HepG2 (cell line): Measurements from ENCODE around the gene CIB1. TPM values are rescaled to one million over a fixed set of nuclear protein-coding genes. Genes with fewer than 3 reads are reported as not detected.
A peak's percentile ranks its signal among the peaks of the same experiment; 100 is the strongest.

ENCODE experiments used
- IKZF4 ChIP-seq: sonication (generic); formaldehyde crosslinking; IDR thresholded peaks from 2 replicates; pipeline ENCODE4 v1.5.1; 2020; ENCODE audit warnings: borderline replicate concordance, mild to moderate bottlenecking, low read depth, missing genetic modification reagents; ENCODE audit errors: not compliant biosample characterization
- MYC ChIP-seq: sonication (generic); formaldehyde crosslinking; IDR thresholded peaks from 2 replicates; pipeline ENCODE4 v1.9.0; 2021; ENCODE audit warnings: missing genetic modification reagents, borderline replicate concordance
- SOX13 ChIP-seq, 3 experiments: fragments of 450-650 bp in 1 of 3; sonication (generic) in 1 of 3; formaldehyde crosslinking in 1 of 3; IDR thresholded peaks in 2 of 3; conservative IDR thresholded peaks in 1 of 3; 2 replicates each; pipeline versions ENCODE4 v1.5.0 to v1.6.1; 2016 to 2020; ENCODE audit warnings: antibody characterized with exemption in 1 of 3, mild to moderate bottlenecking in 1 of 3, missing compliant biosample characterization in 1 of 3, missing genetic modification reagents in 1 of 3, moderate library complexity in 1 of 3
- ZBTB39 ChIP-seq: sonication (generic); formaldehyde crosslinking; IDR thresholded peaks from 2 replicates; pipeline ENCODE4 v1.5.0; 2020; ENCODE audit warnings: missing genetic modification reagents
- ZHX2 ChIP-seq, 2 experiments: sonication (generic) in 1 of 2; formaldehyde crosslinking in 1 of 2; IDR thresholded peaks; 2 replicates each; pipeline versions ENCODE4 v1.6.1 to v1.9.0; 2014 to 2022; ENCODE audit warnings: antibody characterized with exemption in 1 of 2, borderline replicate concordance in 1 of 2, inconsistent platforms in 1 of 2, low read depth in 1 of 2, missing genetic modification reagents in 1 of 2
- ZNF18 ChIP-seq: sonication (generic); formaldehyde crosslinking; IDR thresholded peaks from 2 replicates; pipeline ENCODE4 v1.8.0; 2022; ENCODE audit warnings: mild to moderate bottlenecking, missing genetic modification reagents; ENCODE audit not compliant: insufficient replicate concordance
- ZNF609 ChIP-seq: sonication (generic); formaldehyde crosslinking; IDR thresholded peaks from 2 replicates; pipeline ENCODE4 v1.4.0; 2020; ENCODE audit warnings: mild to moderate bottlenecking, missing genetic modification reagents, borderline replicate concordance
- polyA plus RNA-seq, 8 experiments: library from polyadenylated mRNA; depleted of rRNA in 3 of 8; stranded (reverse) in 7 of 8; unstranded in 1 of 8; fragments of >200 nt; fragmentation: Illumina TruSeq in 4 of 8; extraction: Trizol in 4 of 8; gene quantifications; 2 replicates each; pipeline versions ENCODE4 v1.2.1 to v1.2.3, GENCODE V29; 2011 to 2016; ENCODE audit warnings: low read depth in 4 of 8, missing spikeins in 1 of 8, mixed read lengths in 1 of 8; ENCODE audit not compliant: insufficient read depth in 1 of 8
- total RNA-seq, 5 experiments: library from RNA; depleted of rRNA; stranded (reverse); fragments of >200 nt; fragmentation: Illumina TruSeq; extraction: Trizol; gene quantifications; 2 replicates each; pipeline ENCODE4 v1.2.3, GENCODE V29; 2016; ENCODE audit warnings: low read depth in 1 of 5

The CIB1 gene
- total and polyA plus RNA-seq, 2 of the 13 experiments (the other 11 are each of a cell fraction or from before 2014, with no cell fraction given), result 38.7 to 72.7 TPM

GRCh38 chr15:90201130-90201943 lies 32.4 kb downstream of the CIB1 start, which contains the start of gene SEMA4B (continued):
- TF ChIP-seq IKZF4 (CRISPR knock-in tag) (peak; percentile 42), ZNF18 (no peak), ZBTB39 (no peak), MYC (peak; percentile 50; the same call in 1 of the 2 replicates), SOX13 (IDR thresholded peaks at IDR 0.05) (no peak), SOX13 (CRISPR knock-in tag; conservative IDR thresholded peaks at IDR 0.05 in 1 of 2, IDR thresholded peaks at IDR 0.05 in 1 of 2) (0 out of 4 replicates have a peak, but pooled peaks of 1 of the 2 experiments have one; percentile 7), ZNF609 (no peak), ZHX2 (IDR thresholded peaks at IDR 0.05; ENCODE audit: low read depth) (no peak), ZHX2 (CRISPR knock-in tag; IDR thresholded peaks at IDR 0.05; ENCODE audit: borderline replicate concordance) (no peak)
